Measurements from ENCODE around the gene MACROD2.

Gene MACROD2

DNA sequence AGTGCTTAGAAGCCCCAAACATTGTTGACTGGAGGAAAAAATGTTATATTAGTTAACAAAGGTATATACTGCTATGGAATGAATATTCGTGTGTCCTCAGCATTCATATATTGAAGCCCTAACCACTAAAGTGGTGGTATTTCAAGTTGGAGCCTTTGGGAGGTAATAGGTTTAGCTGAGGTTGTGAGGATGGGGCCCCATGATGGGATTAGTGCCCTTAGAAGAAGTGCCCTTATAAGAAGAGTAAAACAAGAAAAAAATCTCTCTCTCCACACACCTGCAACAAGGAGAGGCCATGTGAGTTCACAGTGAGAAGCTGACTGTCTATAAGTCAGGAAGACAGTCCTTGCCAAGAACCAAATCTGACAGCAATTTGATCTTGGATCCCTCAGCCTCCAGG is 1103.8 kb downstream of the MACROD2 start:
- H3K36me3 ChIP-seq (ENCODE audit: control insufficient read depth in 1 of 2, insufficient read depth in 2 of 2, low read length in 2 of 2): no peaks in the 10 kb centered on the region
- H3K27me3 ChIP-seq (ENCODE audit: low read depth, low read length): no peaks in the 10 kb centered on the region
- no peak overlapping the region for H3K4me3 ChIP-seq (ENCODE audit: low read depth in 1 of 2, low read length in 2 of 2)
- H3K4me1 ChIP-seq (ENCODE audit: control insufficient read depth in 1 of 2, insufficient read depth in 2 of 2, low read length in 2 of 2): no peaks in the 10 kb centered on the region
- H3K9me3 ChIP-seq (ENCODE audit: control insufficient read depth in 1 of 2, low read length in 2 of 2): no peaks in the 10 kb centered on the region
- no peak overlapping the region for H3K27ac ChIP-seq (ENCODE audit: low read length)

DNA sequence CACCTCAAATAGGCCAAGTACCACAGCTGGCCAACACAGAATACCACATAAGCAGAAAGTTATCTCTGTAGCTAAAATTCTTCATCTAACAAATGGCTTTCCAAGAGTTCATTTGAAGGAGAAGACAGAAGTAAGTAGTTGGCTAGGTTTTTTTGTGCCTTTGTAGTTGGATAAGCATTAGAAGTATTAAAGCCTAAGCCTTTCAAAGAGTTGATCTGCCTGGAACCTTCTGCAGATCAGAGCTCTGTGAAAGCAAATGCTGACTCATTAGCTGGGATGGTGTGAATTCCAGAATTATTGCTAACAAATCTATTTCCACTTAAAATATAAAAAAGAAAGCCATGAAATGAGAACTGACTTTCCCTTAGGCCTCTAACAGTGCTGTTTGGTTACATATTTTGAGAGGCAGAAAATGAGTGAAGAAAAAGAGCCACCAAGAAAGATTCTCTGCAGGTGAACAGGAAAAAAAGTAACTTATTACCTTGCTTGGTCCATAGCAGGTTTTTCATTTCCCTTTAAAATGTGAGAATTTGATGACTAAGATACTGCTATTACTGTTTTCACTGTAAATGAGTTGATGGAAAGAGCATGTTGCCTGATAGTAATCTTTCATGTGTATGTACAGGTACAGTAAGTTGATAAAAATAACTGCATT is 1105.3 kb downstream of the MACROD2 start:
- H3K27ac ChIP-seq (ENCODE audit: low read length): no peak overlapping the region
- H3K9me3 ChIP-seq (ENCODE audit: control insufficient read depth in 1 of 2, low read length in 2 of 2): no peaks in the 10 kb centered on the region
- no peaks in the 10 kb centered on the region for H3K27me3 ChIP-seq (ENCODE audit: low read depth, low read length)
- H3K36me3 ChIP-seq (ENCODE audit: control insufficient read depth in 1 of 2, insufficient read depth in 2 of 2, low read length in 2 of 2): no peaks in the 10 kb centered on the region
- no peak overlapping the region for H3K4me3 ChIP-seq (ENCODE audit: low read depth in 1 of 2, low read length in 2 of 2)
- no peaks in the 10 kb centered on the region for H3K4me1 ChIP-seq (ENCODE audit: control insufficient read depth in 1 of 2, insufficient read depth in 2 of 2, low read length in 2 of 2)

DNA sequence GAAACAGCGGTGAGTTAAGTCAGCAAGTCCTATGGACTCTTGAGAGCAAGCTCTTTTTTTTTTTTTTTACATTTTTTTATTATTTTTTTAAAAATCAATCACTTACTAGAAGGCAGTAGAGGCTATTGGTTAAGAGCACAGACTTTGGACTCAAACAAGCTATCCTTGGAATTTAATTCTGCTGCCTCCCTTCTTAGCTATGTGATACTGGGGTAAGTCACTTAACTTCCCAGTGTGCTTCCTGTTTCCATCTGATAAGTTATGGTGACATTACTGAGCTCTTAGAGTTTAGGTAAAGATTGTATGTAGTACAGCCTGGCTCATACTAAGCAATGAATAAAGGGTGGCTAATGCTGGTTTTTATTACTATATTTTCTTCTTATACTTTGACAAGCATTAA is 1112.6 kb downstream of the MACROD2 start:
- Histone ChIP-seq H3K4me1 (ENCODE audit: control insufficient read depth in 1 of 2, insufficient read depth in 2 of 2, low read length in 2 of 2) (no peaks in the 10 kb centered on the region), H3K27ac (ENCODE audit: low read length) (no peak overlapping the region)

DNA sequence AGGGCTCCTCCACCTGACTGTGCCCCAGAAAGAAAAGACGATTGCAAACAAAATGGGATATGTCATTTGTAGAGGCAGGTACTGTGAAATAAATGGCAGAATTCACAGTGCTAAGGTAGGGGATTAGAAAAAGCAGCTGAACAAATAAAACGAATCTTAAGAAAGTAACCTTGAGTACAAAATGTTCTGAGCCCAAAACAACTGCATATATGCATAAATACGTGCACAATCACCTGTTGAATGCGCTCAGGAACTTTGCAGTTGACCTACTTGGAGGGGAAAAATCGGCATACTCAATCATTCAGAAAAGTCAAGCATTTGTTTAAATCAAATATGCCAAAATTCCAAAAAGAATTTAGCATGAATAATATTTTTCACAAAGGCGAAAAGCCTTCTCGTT is 1114.2 kb downstream of the MACROD2 start:
- no peaks in the 10 kb centered on the region for H3K4me1 ChIP-seq (ENCODE audit: control insufficient read depth in 1 of 2, insufficient read depth in 2 of 2, low read length in 2 of 2)
- H3K27ac ChIP-seq (ENCODE audit: low read length): no peak overlapping the region
- no peaks in the 10 kb centered on the region for H3K36me3 ChIP-seq (ENCODE audit: control insufficient read depth in 1 of 2, insufficient read depth in 2 of 2, low read length in 2 of 2)
- no peak overlapping the region for H3K4me3 ChIP-seq (ENCODE audit: low read depth in 1 of 2, low read length in 2 of 2)
- H3K27me3 ChIP-seq (ENCODE audit: low read depth, low read length): no peaks in the 10 kb centered on the region
- no peaks in the 10 kb centered on the region for H3K9me3 ChIP-seq (ENCODE audit: control insufficient read depth in 1 of 2, low read length in 2 of 2)

More for the DNA sequence above, 1112.6 kb downstream of the MACROD2 start:
- Histone ChIP-seq H3K27me3 (ENCODE audit: low read depth, low read length) (no peaks in the 10 kb centered on the region), H3K36me3 (ENCODE audit: control insufficient read depth in 1 of 2, insufficient read depth in 2 of 2, low read length in 2 of 2) (no peaks in the 10 kb centered on the region), H3K4me3 (ENCODE audit: low read depth in 1 of 2, low read length in 2 of 2) (no peak overlapping the region), H3K9me3 (ENCODE audit: control insufficient read depth in 1 of 2, low read length in 2 of 2) (no peaks in the 10 kb centered on the region)

DNA sequence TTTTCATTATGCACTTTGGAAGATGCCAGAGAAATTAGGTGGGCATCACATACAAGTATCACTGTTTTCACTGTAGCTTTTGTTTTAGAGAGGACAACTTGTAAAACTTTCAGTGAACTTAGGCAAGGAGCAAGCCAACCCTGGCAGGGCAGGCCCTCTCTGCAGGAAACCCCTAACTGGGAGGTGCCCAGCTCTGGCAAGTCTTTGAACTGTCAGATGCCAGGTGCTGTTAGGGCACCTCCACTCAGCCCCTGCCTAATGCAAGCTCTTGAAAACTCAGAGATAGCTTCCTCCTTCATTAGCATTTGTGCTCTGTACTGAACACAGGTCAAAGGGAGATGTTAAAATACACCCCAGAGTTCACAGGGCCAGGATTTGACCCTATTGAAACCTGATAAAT is 1116.3 kb downstream of the MACROD2 start:
- no peaks in the 10 kb centered on the region for H3K36me3 ChIP-seq (ENCODE audit: control insufficient read depth in 1 of 2, insufficient read depth in 2 of 2, low read length in 2 of 2)
- no peaks in the 10 kb centered on the region for H3K9me3 ChIP-seq (ENCODE audit: control insufficient read depth in 1 of 2, low read length in 2 of 2)
- no peak overlapping the region for H3K4me3 ChIP-seq (ENCODE audit: low read depth in 1 of 2, low read length in 2 of 2)
- H3K27me3 ChIP-seq (ENCODE audit: low read depth, low read length): no peaks in the 10 kb centered on the region
- H3K27ac ChIP-seq (ENCODE audit: low read length): no peak overlapping the region
- H3K4me1 ChIP-seq (ENCODE audit: control insufficient read depth in 1 of 2, insufficient read depth in 2 of 2, low read length in 2 of 2): no peaks in the 10 kb centered on the region

DNA sequence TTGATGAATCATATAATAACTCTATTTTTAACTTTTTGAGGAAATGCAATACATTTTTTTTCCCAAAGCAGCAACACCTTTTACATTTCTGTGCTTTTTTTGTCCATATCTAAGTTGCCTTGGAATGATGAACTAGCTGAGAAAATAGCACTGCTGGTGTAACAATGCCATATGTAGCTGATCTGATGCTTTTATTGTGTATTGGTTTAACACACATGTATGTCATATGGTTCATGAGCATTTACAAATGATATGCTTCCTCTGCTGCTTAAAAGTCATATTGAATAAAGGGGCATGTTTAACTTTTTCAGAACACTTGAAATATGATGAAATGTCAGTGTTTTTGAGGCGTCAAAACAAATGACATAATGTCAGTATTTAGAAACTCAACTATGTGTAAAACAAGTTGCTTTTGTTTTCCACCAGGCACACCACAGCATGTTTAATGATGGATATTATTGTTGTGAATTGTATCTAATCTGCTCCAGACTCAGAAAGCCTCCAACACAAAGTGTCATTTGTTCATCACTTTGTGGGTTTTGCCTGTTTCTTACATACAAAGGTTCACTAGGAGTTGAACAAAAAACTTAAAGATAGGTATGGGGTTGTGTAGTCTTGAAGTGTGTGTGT is 1117.9 kb downstream of the MACROD2 start:
- Histone ChIP-seq H3K9me3 (ENCODE audit: control insufficient read depth in 1 of 2, low read length in 2 of 2) (no peaks in the 10 kb centered on the region), H3K27ac (ENCODE audit: low read length) (no peak overlapping the region), H3K4me1 (ENCODE audit: control insufficient read depth in 1 of 2, insufficient read depth in 2 of 2, low read length in 2 of 2) (no peaks in the 10 kb centered on the region), H3K4me3 (ENCODE audit: low read depth in 1 of 2, low read length in 2 of 2) (no peak overlapping the region), H3K27me3 (ENCODE audit: low read depth, low read length) (no peaks in the 10 kb centered on the region), H3K36me3 (ENCODE audit: control insufficient read depth in 1 of 2, insufficient read depth in 2 of 2, low read length in 2 of 2) (no peaks in the 10 kb centered on the region)

DNA sequence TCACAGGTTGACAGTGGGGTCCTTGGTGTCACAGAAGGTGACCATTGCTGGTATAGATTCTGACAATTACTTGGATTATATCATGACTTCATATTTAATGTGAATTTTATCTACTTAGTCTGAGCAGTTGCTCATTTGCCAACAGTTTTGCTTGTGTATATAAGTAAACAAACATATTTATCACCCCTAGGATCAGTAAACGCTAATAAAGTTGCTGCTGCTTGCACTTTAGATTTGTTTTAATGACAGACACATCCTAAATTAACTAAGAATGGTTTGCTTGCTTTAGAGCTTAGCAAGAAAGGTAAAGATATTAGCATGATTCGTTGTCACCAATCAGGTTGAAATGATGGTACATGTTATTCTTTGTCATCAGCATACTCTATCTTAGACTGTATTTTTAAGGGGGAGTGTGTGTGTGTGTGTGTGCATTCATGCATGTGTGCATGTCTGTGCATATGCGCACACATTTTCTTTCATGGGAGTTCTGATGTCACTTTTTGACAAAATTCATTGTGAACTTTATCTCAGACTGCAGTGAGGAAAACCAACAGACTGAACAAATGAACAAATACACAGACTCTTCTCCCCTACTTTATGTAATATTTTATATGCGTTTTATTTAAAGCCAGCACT is 1124.7 kb downstream of the MACROD2 start:
- H3K9me3 ChIP-seq (ENCODE audit: control insufficient read depth in 1 of 2, low read length in 2 of 2): no peaks in the 10 kb centered on the region
- H3K27me3 ChIP-seq (ENCODE audit: low read depth, low read length): no peaks in the 10 kb centered on the region
- H3K4me3 ChIP-seq (ENCODE audit: low read depth in 1 of 2, low read length in 2 of 2): no peak overlapping the region
- no peaks in the 10 kb centered on the region for H3K36me3 ChIP-seq (ENCODE audit: control insufficient read depth in 1 of 2, insufficient read depth in 2 of 2, low read length in 2 of 2)
- no peaks in the 10 kb centered on the region for H3K4me1 ChIP-seq (ENCODE audit: control insufficient read depth in 1 of 2, insufficient read depth in 2 of 2, low read length in 2 of 2)
- no peak overlapping the region for H3K27ac ChIP-seq (ENCODE audit: low read length)

DNA sequence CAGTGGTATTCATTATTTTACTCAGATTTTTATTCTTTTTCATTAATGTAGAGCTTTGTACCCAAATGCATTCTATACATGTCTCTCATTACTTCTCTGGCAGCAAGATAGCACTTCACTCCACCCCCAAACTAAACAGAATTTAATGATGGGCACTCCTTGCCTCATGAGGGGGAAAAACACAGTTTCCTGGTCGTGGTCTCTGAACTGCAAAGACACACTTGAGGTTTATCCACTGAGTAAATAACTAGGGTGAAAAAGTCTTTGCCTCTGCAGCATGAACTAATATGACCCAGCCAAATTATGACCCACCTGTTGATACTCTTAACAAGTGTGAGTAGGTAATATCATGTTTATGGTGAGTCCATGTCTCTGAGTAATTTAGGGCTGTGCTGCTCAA is 1127.3 kb downstream of the MACROD2 start:
- H3K4me1 ChIP-seq (ENCODE audit: control insufficient read depth in 1 of 2, insufficient read depth in 2 of 2, low read length in 2 of 2): no peaks in the 10 kb centered on the region
- H3K9me3 ChIP-seq (ENCODE audit: control insufficient read depth in 1 of 2, low read length in 2 of 2): no peaks in the 10 kb centered on the region

DNA sequence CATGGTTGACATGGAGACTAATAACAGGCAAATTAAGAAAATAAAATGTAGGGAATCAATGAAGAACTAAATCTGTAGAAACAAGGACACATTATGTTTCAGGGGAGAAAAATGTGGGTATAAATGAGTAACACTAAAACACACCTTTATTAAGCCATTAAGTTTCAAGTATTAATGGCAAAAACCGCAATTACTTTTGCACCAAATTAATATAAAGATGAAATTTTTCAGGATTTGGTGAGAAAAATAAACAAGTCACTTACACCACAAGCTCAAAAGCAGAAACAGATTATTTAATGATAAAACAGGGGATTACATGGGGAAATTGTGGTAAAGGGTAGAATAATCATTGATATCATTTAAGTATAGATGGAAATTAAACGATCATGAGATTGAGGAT is 1135.9 kb downstream of the MACROD2 start:
- Histone ChIP-seq H3K9me3 (ENCODE audit: control insufficient read depth in 1 of 2, low read length in 2 of 2) (no peaks in the 10 kb centered on the region), H3K4me3 (ENCODE audit: low read depth in 1 of 2, low read length in 2 of 2) (no peak overlapping the region), H3K4me1 (ENCODE audit: control insufficient read depth in 1 of 2, insufficient read depth in 2 of 2, low read length in 2 of 2) (no peaks in the 10 kb centered on the region), H3K36me3 (ENCODE audit: control insufficient read depth in 1 of 2, insufficient read depth in 2 of 2, low read length in 2 of 2) (no peaks in the 10 kb centered on the region), H3K27me3 (ENCODE audit: low read depth, low read length) (no peaks in the 10 kb centered on the region), H3K27ac (ENCODE audit: low read length) (no peak overlapping the region)

More for the DNA sequence above, 1127.3 kb downstream of the MACROD2 start:
- no peaks in the 10 kb centered on the region for H3K27me3 ChIP-seq (ENCODE audit: low read depth, low read length)
- H3K36me3 ChIP-seq (ENCODE audit: control insufficient read depth in 1 of 2, insufficient read depth in 2 of 2, low read length in 2 of 2): no peaks in the 10 kb centered on the region
- H3K4me3 ChIP-seq (ENCODE audit: low read depth in 1 of 2, low read length in 2 of 2): no peak overlapping the region
- H3K27ac ChIP-seq (ENCODE audit: low read length): no peak overlapping the region

DNA sequence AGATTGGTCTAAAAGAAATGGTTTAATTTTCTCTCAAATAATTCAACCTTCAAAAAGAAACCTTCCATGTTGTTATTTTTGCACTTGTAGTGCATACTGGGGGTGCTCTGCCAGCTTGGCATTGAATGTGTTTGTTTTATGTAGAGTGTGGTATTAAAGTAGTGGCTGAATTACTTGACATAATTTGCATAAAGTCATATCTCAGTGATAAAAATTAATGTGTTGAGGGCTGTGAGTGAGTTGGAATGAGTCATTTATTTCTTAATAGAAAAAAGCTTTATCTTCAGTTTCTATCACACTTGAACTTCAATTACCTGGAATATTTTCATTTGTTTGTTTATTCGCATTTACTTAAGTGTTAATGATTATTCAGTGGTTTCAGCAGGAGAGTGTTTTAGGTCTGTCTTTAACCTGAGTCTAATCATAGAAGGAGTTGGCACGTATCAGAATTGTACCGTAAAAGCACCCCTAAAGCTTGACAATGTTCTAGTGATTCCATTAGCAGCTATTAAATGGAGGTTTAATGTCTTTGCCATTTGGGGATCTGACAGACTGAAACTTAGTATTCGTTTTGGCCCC is 1143.3 kb downstream of the MACROD2 start:
- Histone ChIP-seq H3K27me3 (ENCODE audit: low read depth, low read length) (no peaks in the 10 kb centered on the region), H3K9me3 (ENCODE audit: control insufficient read depth in 1 of 2, low read length in 2 of 2) (no peaks in the 10 kb centered on the region)

DNA sequence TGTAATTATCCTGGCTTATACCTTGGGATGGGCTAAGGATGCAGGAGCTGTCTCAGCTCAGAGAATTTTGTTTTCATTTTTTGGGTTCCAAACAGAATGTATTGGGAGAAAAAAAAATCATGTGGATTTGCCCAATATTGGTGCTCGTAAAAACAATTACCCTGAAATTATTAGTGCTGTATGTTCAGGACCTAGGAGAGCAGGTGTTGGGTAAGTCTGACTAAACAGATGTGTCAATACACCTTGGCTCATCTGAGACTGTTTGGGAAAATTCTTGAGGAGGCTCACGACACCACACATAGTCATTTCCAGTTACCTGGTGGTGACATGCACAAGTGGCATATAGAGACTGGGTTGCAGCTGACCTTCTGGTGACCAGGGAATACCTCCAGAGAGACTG is 1144.2 kb downstream of the MACROD2 start:
- H3K9me3 ChIP-seq (ENCODE audit: control insufficient read depth in 1 of 2, low read length in 2 of 2): no peaks in the 10 kb centered on the region
- H3K27me3 ChIP-seq (ENCODE audit: low read depth, low read length): no peaks in the 10 kb centered on the region
- no peak overlapping the region for H3K27ac ChIP-seq (ENCODE audit: low read length)
- no peak overlapping the region for H3K4me3 ChIP-seq (ENCODE audit: low read depth in 1 of 2, low read length in 2 of 2)
- no peaks in the 10 kb centered on the region for H3K4me1 ChIP-seq (ENCODE audit: control insufficient read depth in 1 of 2, insufficient read depth in 2 of 2, low read length in 2 of 2)
- H3K36me3 ChIP-seq (ENCODE audit: control insufficient read depth in 1 of 2, insufficient read depth in 2 of 2, low read length in 2 of 2): no peaks in the 10 kb centered on the region

More for the DNA sequence above, 1143.3 kb downstream of the MACROD2 start:
- Histone ChIP-seq H3K27ac (ENCODE audit: low read length) (no peak overlapping the region), H3K4me1 (ENCODE audit: control insufficient read depth in 1 of 2, insufficient read depth in 2 of 2, low read length in 2 of 2) (no peaks in the 10 kb centered on the region), H3K36me3 (ENCODE audit: control insufficient read depth in 1 of 2, insufficient read depth in 2 of 2, low read length in 2 of 2) (no peaks in the 10 kb centered on the region), H3K4me3 (ENCODE audit: low read depth in 1 of 2, low read length in 2 of 2) (no peak overlapping the region)

Measured in muscle layer of duodenum (tissue), 2 donors.